Measurements from ENCODE around the gene SVOP.

SVOP gene

GRCh38 chr12:108973629-108974152 lies 47.2 kb downstream of the SVOP start:
- Histone ChIP-seq H3K27ac (ENCODE audit: low read depth, low read length) (no peak overlapping the region), H3K4me3 (ENCODE audit: low read length) (no peak overlapping the region), H4K20me1 (ENCODE audit: control insufficient read depth, insufficient read depth, low read depth, low read length) (no peaks in the 10 kb centered on the region), H3K4me1 (ENCODE audit: control insufficient read depth, low read length) (no peaks in the 10 kb centered on the region), H3K36me3 (ENCODE audit: control insufficient read depth, low read length) (no peaks in the 10 kb centered on the region), H3K4me2 (ENCODE audit: low read length) (no peak overlapping the region), H3F3A (ENCODE audit: control insufficient read depth, insufficient read depth) (no peaks in the 10 kb centered on the region), H3K9me2 (replicated peaks; ENCODE audit: control insufficient read depth, low read length) (no peaks in the 10 kb centered on the region), H3K79me2 (ENCODE audit: control insufficient read depth, low read length) (no peaks in the 10 kb centered on the region), H3K27me3 (ENCODE audit: control insufficient read depth, low read length) (no peaks in the 10 kb centered on the region), H3K9me3 (ENCODE audit: control insufficient read depth, insufficient read depth, low read length) (no peaks in the 10 kb centered on the region)
- TF ChIP-seq, protein P1, sequence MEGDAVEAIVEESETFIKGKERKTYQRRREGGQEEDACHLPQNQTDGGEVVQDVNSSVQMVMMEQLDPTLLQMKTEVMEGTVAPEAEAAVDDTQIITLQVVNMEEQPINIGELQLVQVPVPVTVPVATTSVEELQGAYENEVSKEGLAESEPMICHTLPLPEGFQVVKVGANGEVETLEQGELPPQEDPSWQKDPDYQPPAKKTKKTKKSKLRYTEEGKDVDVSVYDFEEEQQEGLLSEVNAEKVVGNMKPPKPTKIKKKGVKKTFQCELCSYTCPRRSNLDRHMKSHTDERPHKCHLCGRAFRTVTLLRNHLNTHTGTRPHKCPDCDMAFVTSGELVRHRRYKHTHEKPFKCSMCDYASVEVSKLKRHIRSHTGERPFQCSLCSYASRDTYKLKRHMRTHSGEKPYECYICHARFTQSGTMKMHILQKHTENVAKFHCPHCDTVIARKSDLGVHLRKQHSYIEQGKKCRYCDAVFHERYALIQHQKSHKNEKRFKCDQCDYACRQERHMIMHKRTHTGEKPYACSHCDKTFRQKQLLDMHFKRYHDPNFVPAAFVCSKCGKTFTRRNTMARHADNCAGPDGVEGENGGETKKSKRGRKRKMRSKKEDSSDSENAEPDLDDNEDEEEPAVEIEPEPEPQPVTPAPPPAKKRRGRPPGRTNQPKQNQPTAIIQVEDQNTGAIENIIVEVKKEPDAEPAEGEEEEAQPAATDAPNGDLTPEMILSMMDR (IDR thresholded peaks at IDR 0.05; ENCODE audit: low read depth, low read length, poor library complexity, severe bottlenecking): no peak
- TF ChIP-seq EZH2phosphoT487 (IDR thresholded peaks at IDR 0.05; ENCODE audit: borderline replicate concordance, low read length): no peak

DNA sequence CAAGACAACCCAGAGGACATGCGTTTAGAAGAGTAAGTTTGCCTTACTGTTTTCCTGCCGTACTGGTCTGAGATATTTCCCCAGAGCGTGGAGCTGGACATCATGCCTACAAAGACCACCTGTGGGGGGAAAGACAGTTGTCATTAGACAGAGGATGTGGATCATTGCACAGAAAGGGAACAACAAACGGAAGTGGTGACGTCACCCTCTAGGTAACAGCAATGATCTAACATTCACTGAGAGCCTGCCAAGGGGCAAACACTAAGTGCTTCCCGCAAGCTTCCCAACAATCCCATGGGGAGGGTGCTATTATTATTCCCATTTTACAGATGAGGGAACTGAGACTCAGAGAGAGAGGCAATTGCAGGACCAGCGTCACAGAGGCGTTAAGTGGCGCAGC lies 48.5 kb downstream of the SVOP start:
- no peaks in the 10 kb centered on the region for H3K79me2 ChIP-seq (ENCODE audit: control insufficient read depth, low read length)
- no peak overlapping the region for H3K4me3 ChIP-seq (ENCODE audit: low read length)
- no peaks in the 10 kb centered on the region for H3K9me3 ChIP-seq (ENCODE audit: control insufficient read depth, insufficient read depth, low read length)
- no peak overlapping the region for H3K27ac ChIP-seq (ENCODE audit: low read depth, low read length)
- no peaks in the 10 kb centered on the region for H3K4me1 ChIP-seq (ENCODE audit: control insufficient read depth, low read length)
- no peaks in the 10 kb centered on the region for H3F3A ChIP-seq (ENCODE audit: control insufficient read depth, insufficient read depth)
- no peaks in the 10 kb centered on the region for H3K9me2 ChIP-seq (replicated peaks; ENCODE audit: control insufficient read depth, low read length)
- no peaks in the 10 kb centered on the region for H3K27me3 ChIP-seq (ENCODE audit: control insufficient read depth, low read length)
- no peak for TF ChIP-seq EZH2phosphoT487 (IDR thresholded peaks at IDR 0.05; ENCODE audit: borderline replicate concordance, low read length)
- TF ChIP-seq, protein P1 (IDR thresholded peaks at IDR 0.05; ENCODE audit: low read depth, low read length, poor library complexity, severe bottlenecking): no peak
- no peak overlapping the region for H3K4me2 ChIP-seq (ENCODE audit: low read length)
- H4K20me1 ChIP-seq (ENCODE audit: control insufficient read depth, insufficient read depth, low read depth, low read length): no peaks in the 10 kb centered on the region
- no peaks in the 10 kb centered on the region for H3K36me3 ChIP-seq (ENCODE audit: control insufficient read depth, low read length)

DNA sequence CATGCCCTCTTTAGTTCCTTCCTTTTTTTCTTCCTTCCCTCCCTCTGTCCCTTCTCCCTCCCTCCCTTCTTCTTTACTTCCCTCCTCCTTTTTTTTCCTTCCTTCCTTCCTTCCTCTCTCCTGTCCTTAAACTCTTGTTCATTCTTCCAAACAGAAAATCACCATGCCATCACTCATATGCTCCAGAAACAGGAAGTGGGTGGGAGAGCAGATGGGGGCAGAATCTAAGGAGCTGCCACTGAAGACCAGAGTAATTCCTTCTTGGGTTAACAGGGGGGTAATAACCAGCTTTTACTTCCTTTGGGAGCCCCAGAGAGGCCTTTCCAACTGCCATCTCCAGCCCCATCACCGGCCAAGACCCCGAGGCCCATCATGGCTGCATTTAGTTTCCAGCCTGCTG lies 51.2 kb downstream of the SVOP start:
- H3K4me1 ChIP-seq (ENCODE audit: control insufficient read depth, low read length): no peaks in the 10 kb centered on the region
- H3K9me3 ChIP-seq (ENCODE audit: control insufficient read depth, insufficient read depth, low read length): no peaks in the 10 kb centered on the region
- H3K27ac ChIP-seq (ENCODE audit: low read depth, low read length): no peak overlapping the region
- H3K4me3 ChIP-seq (ENCODE audit: low read length): no peak overlapping the region
- no peaks in the 10 kb centered on the region for H3F3A ChIP-seq (ENCODE audit: control insufficient read depth, insufficient read depth)
- H3K9me2 ChIP-seq (replicated peaks; ENCODE audit: control insufficient read depth, low read length): no peaks in the 10 kb centered on the region
- TF ChIP-seq, protein P1 (IDR thresholded peaks at IDR 0.05; ENCODE audit: low read depth, low read length, poor library complexity, severe bottlenecking): no peak
- TF ChIP-seq EZH2phosphoT487 (IDR thresholded peaks at IDR 0.05; ENCODE audit: borderline replicate concordance, low read length): no peak
- no peaks in the 10 kb centered on the region for H3K27me3 ChIP-seq (ENCODE audit: control insufficient read depth, low read length)
- H3K4me2 ChIP-seq (ENCODE audit: low read length): no peak overlapping the region
- H3K79me2 ChIP-seq (ENCODE audit: control insufficient read depth, low read length): no peaks in the 10 kb centered on the region
- no peaks in the 10 kb centered on the region for H3K36me3 ChIP-seq (ENCODE audit: control insufficient read depth, low read length)
- no peaks in the 10 kb centered on the region for H4K20me1 ChIP-seq (ENCODE audit: control insufficient read depth, insufficient read depth, low read depth, low read length)

All from DOHH2 (cell line).